Stimulated activated CD4-positive, alpha-beta T cell treated with anti-CD3 and anti-CD28 coated beads, Interleukin-12 subunit alpha, Interleukin-12 subunit beta, amount 100 ng/mL, for 4 hours (primary cell): ENCODE results near the gene CPED1.
"Not testable (repeated sequence)": the region's sequence is repeated elsewhere in the genome, so short reads cannot be mapped to it uniquely, and the experiment has no call there.

ENCODE experiments used
- DNase-seq: peaks from one replicate; pipeline ENCODE4 v3.0.0-alpha.2; 2020

Gene CPED1

DNA sequence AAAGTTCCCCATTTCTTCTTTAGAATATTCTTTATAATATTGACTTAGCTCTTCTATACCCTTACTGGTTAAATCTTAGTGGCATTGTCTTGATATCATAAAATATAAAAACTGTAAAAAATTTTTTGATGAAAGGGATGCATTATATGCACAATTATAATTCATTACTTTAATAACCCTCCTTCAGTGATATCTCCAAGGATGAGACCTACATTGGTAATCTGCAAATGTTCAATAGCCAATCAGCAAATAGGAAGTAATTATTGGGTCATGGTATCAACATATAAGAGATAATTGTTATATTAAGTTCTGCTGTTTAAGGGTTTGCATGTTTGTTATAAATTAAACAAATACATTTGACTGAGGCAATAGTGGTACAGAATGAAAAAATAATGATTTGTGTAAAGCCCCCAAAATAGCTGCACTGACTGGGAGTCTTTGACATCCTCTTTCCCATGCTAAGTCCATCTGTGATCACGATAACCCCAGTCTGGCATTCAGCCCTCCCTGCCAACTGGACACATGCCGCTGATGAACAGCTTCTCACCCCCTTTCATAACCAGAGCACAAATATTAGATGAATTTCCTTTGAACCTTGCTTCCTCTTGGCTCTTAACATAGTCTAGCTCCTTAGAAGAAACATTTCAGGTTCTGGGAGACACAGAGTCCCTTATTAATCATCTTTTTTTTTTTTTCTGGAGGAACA, 169.5 kb downstream of the CPED1 start:
- DNase-seq, result no peak

DNA sequence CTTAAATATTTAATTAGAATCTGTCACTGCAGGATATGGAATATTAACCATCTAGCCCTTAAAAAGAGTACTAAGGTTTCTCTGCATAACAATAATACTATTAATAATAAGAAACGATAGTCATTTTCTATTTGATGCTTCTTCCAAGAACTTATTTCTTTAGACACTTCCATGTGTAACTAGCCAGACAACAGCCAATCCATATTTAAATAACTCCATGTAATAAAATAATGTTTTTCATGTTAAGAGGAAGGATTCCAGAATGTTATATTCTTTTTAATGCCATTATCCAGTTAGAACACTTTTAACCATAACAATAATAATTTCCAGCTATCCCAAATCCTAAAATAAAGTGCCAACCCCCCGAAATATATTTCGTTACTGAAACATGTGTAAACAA, 170.2 kb downstream of the CPED1 start:
- DNase-seq, result no peak

DNA sequence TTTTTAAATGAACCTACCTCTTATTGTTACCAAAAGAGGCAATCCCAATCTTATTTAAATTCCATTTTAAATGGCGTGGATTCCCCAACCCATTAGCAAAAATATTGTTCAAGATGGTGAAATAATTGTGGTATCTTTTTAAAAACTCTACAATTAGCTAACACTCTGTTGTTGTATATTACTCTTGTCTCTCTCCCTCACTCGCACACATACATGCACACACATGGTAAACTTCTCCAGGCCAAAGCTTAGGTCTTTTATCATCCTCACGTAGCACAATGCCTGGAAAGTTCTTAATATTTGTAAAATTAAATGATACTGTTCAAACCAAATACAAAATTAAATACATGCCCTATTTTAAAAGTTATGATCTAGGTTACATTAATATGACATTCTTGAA, 171.0 kb downstream of the CPED1 start:
- no peak for DNase-seq

DNA sequence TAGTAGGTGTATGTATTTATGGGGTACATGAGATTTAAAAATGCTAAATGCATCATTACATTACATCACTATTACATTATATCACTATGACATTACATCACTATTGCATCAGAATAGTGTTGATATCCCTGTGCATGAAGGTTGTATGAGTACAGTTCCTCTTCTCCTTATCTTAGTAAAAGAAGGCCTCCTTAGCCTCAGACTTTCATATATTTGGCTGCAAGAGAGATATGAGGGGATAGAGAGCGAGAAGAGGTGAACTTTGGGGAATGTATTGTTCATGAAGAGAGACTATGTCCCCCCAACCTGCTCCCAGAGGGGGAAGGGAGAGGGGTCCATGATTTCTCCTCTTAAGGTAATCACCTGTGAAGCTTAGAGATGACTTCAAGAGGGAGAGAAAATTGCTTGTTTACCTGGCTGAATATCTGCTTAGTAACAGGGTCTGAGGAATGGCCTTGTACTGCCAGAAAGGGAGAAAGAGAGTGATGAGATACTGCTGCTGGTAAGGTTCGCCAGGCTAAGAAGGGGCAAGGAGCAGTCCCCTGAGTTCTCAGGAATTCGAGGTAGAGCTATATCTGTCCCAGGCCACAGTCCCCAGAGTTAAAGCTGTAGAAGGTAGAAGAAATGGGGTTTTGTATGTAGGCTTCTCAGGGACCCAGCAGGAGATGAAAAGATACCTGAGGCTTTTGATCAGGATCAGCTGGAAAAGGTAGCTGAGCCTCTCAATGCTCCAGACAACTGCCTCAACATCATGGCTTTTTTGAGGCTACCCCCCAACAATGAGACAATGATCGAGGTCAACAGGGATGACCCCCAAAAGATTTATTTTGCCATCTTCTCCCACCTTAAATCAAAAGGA, 171.9 kb downstream of the CPED1 start:
- DNase-seq, result no peak

DNA sequence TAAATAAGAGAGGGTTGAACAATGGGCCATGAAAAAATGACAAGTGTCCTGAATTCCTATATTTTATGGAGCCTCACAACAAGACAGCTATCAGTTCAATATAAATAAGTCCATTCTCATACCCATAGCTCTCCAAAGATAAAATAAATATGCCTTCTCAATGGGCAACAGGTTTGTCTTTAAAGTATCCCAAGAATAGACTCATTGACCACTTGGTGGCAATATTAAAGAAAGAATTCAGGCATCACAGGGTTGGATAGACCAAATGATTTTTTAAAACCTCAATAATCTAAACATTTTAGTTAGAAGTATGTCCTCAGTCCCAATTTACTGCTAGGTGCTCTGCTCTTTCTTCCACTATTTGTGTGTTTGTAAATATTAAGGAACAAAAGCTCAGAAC, 175.2 kb downstream of the CPED1 start:
- DNase-seq, result no peak

DNA sequence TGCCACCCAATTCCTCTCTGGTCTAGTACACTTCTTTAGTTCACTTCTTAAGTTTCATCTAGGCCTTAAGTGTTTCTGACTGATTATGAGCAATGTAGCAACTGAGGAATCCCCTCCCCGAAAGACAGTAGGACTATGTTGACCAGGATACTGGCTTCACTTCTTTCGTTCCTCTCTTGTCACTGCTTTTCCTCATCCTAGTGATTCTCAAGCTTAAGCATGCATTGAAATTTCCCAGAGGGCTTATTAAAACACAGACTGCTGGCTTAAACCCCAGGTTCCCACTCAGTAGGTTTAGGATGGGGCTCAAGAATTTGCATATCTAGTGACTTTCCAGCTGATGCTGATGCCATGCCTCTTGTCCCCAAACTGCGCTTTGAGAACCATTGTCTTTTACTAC, 175.7 kb downstream of the CPED1 start:
- DNase-seq, result no peak

DNA sequence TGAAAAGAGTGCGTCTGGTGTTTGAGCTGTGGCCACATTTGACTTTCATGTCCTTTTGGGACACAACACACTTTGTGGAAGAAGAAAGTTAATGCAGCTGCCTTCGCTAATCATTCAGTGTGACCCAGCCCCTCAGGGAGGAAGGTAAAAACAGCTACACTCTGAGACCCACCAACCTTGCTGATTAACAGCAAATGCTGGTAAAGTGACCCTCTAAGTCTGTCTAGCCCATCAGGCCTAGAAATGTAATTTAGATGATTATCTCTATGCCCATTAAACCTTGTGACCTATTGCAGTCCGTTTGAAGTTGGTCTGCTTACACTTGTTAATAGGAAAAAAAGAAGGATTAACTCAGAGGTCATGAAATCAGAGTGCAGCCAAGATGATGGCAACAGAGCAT, 178.4 kb downstream of the CPED1 start:
- DNase-seq, result no peak

DNA sequence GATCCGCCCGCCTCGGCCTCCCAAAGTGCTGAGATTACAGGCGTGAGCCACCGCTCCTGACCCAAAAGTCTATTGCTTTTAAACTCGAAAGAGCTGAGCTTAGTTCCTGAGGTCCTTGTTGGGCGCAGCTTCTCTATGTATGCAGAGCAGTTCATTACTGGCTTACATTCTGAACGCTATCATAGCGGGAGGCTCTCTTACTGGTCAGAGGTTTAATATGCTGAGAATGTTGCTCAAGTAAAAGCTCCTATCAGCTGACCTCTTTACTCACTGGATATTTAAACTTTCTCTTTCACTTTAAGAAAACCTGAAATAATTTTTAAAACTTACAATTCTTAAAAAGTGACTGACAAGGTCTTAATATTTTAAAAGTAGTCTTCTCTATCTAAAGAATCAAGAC, 179.5 kb downstream of the CPED1 start:
- no peak for DNase-seq

DNA sequence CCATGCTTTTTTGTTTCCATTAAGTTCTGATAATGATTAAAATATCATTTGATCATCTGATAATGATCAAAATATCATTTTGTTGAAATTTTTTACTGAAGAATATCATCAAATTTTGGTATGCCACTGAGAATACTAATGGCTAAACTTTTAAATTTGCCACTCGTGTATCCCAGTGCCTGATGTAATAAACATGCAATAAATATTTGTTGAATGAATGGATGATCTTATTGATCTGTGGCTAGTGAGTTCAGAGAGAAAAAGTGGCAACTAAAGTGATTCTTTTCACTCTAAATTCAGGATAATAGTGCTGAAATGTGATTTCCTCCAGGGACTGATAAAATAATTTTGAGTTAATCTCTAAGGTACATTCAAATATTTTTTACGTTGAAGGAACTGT, 181.0 kb downstream of the CPED1 start:
- DNase-seq, result no peak

DNA sequence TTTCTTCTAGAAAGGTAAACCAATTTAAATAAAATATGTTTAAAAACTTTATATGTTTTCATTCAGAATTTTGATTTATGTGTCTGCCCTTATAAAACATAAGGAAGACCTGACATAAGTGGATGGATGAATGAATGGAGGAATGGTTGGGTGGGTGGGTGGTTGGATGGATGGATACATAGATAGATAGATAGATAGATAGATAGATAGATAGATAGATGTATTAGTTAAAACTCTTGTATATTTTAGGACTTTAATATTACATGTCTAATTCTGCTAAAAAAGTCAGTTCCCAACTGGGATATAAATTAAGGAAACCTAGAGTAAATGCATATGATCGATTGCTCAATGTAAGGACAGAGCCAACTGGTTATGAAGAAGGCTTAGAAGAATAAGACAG, 184.0 kb downstream of the CPED1 start:
- DNase-seq, result no peak

DNA sequence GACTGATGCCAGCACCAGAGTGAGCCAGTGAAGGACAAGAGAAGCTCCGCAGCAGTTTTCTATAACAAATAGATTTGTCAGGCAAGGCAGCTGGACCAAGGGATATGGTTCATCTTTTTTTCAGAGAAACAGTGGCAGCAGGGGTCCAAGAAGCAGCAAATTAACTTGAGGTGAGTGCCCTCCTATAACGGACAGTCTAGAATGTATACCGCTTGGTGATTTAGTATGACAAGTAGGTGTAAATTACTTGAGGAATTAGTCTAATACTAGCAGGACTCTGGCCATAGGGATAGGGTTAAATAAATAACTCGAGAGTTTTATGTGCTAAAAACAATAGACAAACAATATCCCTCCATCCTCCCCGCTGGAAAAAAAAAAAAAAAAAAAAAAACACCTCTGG, 187.3 kb downstream of the CPED1 start:
- no peak for DNase-seq

DNA sequence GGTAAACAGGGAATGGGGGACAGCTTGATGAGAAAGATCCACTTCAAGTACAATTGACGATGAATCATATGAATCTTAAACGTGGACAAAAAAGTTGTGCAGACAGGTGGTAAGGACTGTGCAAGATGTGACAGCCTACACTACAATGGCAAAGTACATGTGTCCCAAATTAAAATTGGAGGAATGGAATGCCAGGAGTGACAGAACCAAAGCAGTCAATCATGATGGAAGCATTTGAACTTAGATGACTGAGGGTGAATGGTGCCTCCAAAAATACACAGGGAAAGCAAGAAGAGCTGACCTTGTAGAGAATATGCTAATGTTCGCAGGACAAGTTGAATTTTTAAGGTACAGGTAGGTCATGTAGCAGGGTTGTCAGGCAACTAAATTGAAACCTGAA, 189.9 kb downstream of the CPED1 start:
- no peak for DNase-seq

DNA sequence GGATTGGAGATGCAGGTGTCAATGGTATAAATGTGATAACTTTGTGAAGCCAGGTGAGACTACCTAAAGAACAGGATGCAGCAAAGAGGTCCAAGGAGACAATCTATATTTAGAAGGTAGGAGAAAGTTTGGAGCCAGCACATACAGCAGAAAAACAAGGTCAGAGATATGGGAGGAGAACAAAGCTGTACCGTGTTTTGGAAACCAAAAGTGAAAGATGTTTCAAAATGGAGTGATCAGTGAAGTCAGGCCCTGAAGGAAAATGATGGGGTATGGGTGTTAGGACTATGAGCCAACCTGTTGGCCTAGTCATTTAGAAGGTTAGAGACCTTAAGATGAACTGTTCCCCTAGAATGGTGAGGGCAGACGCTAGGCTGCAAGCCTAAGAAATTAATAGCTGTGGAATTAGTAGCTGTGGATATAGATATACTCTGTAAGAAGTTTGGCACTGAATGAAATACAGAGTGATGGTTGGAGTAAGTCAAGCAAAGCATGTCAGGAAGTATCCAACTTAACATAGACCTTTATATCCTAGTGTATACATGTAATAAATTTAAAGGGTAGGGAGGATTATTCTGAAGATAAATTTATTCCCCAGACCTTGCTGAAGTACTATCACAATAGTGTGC, 190.5 kb downstream of the CPED1 start:
- DNase-seq, result no peak

DNA sequence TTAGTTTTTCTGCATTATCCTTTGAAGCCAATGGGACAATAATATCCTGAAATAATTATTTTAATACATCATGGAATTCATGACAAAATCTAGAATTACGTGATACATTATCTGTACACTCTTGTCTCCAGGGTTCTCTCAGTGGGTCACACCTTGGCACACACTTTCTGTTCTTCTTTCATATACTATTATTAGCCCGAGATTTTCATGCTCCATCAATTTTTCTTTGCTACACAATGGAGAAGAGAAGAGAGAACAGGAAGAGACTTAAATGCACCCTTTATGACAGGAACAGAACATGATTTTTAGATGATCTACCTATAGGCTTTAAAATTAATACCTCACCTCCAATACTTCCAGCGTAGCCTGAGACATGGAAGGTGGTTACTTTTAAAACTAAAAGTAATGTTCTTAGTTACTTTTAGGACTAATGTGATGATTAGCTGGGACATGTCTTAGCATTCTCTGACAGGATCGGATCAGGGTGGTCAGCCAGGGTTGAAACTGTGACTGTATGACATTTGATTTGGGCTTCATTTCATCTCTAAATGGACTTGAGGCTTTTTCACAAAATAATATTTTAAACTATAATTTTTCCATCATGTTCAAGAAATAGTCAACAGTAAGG, 192.0 kb downstream of the CPED1 start:
- DNase-seq, result no peak

DNA sequence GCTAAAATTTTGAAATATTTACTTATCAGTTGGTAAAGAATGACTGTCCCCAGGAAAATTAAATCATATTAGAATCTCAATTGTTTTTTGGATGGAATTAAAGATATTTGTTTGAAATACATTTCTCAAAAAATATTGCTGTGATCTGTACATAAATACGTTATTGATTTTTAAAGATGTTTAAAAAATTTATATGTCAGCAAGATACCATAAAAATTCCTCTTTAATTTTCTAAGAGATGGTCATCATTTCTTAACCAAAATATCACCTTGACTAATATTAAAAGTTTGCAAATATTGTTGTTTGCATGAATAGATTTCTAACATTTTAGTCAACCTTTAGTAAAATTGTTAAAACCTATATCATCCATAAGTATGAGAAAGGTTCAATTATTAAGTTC, 192.8 kb downstream of the CPED1 start:
- no peak for DNase-seq

DNA sequence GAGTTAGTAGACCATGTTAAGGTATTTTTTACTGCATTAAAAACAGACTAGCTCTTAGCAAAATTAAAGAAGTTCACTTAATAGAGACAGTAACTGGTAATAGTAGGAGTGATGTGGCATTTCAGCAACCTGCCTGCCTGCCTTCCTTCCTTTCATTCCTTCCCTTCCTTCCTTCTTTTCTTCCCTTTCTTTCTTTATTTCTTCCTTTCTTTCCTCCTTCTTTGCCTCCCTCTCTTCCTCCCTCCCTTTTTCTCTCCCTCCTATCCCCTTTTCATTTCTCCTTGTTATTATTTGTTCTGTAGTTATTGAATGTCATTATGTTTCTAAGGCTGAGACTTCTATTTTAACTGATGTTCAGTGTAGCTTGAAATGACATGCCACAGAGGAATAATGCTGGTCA, 193.8 kb downstream of the CPED1 start:
- no peak for DNase-seq

DNA sequence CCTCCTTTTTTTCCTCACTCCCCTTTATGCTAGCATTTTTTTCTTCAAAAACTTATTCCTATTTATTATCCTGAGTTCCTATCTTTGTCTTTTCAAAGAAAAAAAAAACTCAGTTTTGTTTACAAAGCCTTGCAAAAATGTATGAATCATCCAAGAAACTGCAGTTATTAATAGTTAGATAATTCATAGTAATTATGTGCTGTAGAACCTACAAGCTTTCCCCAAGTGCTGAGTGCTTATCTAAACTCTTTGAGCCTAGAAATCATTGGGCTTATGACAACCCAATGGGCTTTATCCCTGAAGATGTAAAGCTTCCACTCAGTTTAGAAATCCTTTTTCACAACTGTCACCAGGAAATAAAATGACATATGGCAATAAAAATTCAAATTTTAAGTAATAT, 194.4 kb downstream of the CPED1 start:
- DNase-seq, result no peak

DNA sequence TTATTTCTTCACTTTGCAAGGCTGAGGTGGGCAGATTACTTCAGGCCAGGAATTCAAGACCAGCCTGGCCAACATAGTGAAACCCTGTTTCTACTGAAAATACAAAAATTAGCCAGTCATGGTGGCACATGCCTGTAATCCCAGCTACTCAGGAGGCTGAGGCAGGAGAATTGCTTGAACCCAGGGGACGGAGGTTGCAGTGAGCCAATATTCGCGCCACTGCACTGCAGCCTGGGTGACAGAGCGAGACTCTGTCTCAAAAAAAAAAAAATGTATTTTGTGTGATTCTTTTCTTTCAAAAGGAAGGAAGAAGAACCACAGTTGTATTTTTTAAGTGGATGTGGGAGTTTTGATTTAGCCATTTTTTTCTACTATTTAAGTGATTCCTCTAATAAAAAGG, 195.4 kb downstream of the CPED1 start:
- DNase-seq, result not testable (repeated sequence)

DNA sequence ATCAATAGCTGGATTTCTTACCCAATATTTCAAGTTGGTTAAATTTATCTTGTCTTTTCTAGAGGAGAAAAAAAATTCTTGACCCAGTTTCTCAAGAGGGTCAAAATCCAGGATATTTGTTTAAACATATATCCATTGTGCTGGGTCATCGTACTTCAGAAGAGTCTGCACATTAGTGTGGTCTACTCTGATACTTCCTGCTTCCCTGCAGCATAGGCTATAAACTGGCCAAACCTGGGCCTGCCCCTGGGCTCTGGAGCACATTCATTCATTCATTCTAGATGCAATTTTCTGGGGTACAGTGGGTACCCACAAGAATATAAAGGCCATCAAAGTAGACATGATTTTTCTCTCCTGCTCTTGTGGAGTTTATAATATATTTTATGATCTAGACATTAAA, 198.2 kb downstream of the CPED1 start:
- no peak for DNase-seq

DNA sequence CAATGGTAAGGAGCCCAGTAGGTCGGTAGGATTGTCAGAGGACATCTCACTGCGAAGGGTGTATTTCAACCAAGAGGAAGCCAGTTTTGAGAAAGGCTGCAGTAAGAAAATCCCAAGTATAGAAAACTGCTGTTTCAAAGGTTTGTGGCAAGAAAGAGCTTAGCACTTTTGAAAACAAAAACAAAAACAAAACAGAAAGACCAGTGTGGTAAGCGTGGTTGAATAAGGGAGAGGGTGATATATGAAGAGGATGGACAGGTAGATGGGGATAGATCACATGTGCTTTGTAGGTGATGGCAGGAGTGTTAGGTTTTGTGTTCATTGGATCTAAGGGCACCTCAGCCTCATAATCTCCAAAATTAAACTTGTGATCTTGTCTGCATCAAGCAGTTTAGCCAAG, 198.7 kb downstream of the CPED1 start:
- no peak for DNase-seq

DNA sequence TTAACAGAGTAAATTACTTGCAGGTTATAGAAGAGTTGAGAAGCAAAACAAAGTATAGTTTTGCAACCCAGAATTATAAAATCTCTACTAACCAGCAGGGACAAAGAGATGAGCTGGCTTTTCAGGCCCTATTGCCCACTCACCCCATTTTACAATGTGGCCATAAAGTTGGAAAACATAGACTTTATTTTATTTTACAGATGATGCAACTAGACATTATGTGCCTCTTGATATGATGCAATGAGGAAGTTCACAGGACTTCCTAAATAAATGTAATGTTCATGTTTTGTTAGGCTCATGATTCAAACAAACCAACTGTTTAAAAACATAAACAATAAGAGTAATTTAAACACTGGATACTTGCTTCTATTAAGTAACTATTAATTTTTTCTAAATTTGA, 199.2 kb downstream of the CPED1 start:
- no peak for DNase-seq

DNA sequence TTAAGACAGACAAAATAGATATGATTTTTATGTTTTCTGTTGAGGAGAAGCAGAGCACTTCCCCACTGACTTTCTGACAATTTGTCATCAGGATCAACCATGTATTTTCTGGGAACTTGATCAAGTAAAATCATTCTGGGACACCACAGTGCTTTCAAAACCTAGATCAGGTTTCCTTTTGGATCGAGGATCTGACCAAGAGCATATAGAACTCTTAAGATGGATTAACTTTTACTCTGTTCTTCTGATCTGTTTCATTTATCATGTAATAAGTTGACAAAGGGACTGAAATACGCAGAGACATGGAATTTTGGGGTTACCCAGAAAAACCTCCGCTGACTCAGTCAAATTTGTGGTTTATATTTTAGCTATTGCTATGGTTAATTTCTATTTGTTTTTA, 204.3 kb downstream of the CPED1 start:
- no peak for DNase-seq

DNA sequence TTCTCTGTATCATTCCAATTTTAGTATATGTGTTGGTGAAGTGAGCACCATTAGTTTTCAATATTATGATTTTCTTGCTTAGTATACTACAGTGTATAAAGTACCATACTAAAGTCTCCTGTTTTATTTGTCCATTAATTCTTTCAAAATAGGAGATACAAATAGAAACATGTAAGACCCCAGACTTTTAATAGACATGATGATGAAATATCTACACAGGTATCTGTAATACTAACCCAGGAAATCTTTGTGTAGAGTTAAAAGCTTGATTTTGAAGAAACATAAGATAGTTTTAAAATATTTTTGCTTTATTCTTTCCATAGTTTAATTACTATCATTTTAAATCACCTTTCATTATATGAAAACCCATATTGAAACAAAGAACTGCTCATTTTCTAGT, 206.5 kb downstream of the CPED1 start:
- DNase-seq, result no peak

DNA sequence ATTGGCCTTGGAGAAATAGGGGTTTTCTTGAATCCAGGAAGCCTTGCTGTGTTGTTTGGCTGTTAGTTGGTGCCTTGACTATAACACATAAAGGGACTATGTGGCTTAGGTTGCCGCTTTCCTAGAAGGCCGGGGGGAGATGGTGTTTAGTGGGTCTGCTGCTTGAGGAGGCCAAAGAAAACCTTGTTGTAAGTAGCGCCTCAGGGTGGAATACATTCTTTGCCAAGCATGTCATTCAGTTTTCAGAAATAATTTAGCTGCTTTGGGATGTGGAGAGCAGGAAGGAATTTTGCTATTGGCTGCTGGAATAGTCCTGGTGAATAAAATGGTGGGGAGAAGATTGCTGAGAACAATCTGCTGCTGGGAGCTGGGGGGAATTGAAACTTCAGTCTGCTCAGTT, 207.4 kb downstream of the CPED1 start:
- no peak for DNase-seq
